Activated naive CD8-positive, alpha-beta T cell treated with anti-CD3 and anti-CD28 coated beads, Interleukin-2, amount 10 ng/mL, durations not matched to agents 7 days and 5 days (primary cell): ENCODE measurements around the gene CD46. TPM values are rescaled to one million over a fixed set of nuclear protein-coding genes. Genes with fewer than 3 reads are reported as not detected.

Source experiments
- ATAC-seq: fragments of 150-1000 bp; cut with Tn5 transposase; one replicate; pipeline ENCODE4 v1.10.0; 2021; ENCODE audit warnings: low read depth, moderate library complexity
- POLR2A ChIA-PET: fragments of 350-600 bp; sonication (Branson Sonifier 250); formaldehyde crosslinking; loops from one replicate; lab custom pipeline; 2021; ENCODE audit warnings: antibody characterized with exemption; lab: Charles Lee
- DNase-seq: peaks from one replicate; pipeline ENCODE4 v3.0.0; 2021
- H3K27ac Mint-ChIP-seq: one replicate; pipeline ENCODE4 v1.8.0; 2022; ENCODE audit warnings: mild to moderate bottlenecking, mixed read lengths
- H3K27me3 Mint-ChIP-seq: one replicate; pipeline ENCODE4 v1.8.0; 2022; ENCODE audit warnings: mild to moderate bottlenecking, moderate library complexity, mixed read lengths
- H3K36me3 Mint-ChIP-seq: one replicate; pipeline ENCODE4 v1.8.0; 2021; ENCODE audit warnings: mild to moderate bottlenecking, mixed read lengths
- H3K4me1 Mint-ChIP-seq: one replicate; pipeline ENCODE4 v1.8.0; 2021; ENCODE audit warnings: mixed read lengths
- H3K4me3 Mint-ChIP-seq: one replicate; pipeline ENCODE4 v1.8.0; 2022; ENCODE audit warnings: mild to moderate bottlenecking, moderate library complexity, mixed read lengths
- H3K9me3 Mint-ChIP-seq: one replicate; pipeline ENCODE4 v1.8.0; 2021; ENCODE audit warnings: mixed read lengths
- total RNA-seq, 2 experiments: library from RNA; stranded (reverse); gene quantifications; one replicate each; pipeline ENCODE4 v1.2.3, GENCODE V29; 2021

Gene CD46
- total RNA-seq, 2 experiments from 2014 or later: 146 to 151 TPM

GRCh38 chr1:207815913-207816291 lies 64.0 kb downstream of the CD46 start:
- Mint-ChIP-seq H3K4me1 (peaks cover 27% of the 10 kb centered on the region), H3K9me3 (no peaks in the 10 kb centered on the region), H3K4me3 (no peak overlapping the region), H3K27ac (peak overlapping the region; percentile 59), H3K27me3 (no peaks in the 10 kb centered on the region), H3K36me3 (peaks cover 23% of the 10 kb centered on the region)
- DNase-seq: no peak
- peak; percentile 23 for ATAC-seq
- POLR2A ChIA-PET: no interaction called here

GRCh38 chr1:207817166-207817565 lies 65.3 kb downstream of the CD46 start:
- no peak for DNase-seq
- H3K27ac Mint-ChIP-seq: no peak overlapping the region
- H3K4me3 Mint-ChIP-seq: no peak overlapping the region
- peaks cover 25% of the 10 kb centered on the region for H3K4me1 Mint-ChIP-seq
- no peaks in the 10 kb centered on the region for H3K9me3 Mint-ChIP-seq
- no peak for ATAC-seq
- POLR2A ChIA-PET: no interaction called here
- H3K36me3 Mint-ChIP-seq: peaks cover 23% of the 10 kb centered on the region
- no peaks in the 10 kb centered on the region for H3K27me3 Mint-ChIP-seq

- Mint-ChIP-seq H3K4me1 (peaks cover 32% of the 10 kb centered on the region), H3K27me3 (no peaks in the 10 kb centered on the region), H3K4me3 (no peak overlapping the region), H3K27ac (peak overlapping the region; percentile 33), H3K9me3 (no peaks in the 10 kb centered on the region), H3K36me3 (peaks cover 23% of the 10 kb centered on the region)
- ATAC-seq (no peak), DNase-seq (no peak)
- POLR2A ChIA-PET: no interaction called here
Measured at GRCh38 chr1:207817778-207818751, 66.2 kb downstream of the CD46 start.

- ATAC-seq (no peak), DNase-seq (no peak)
- Mint-ChIP-seq H3K36me3 (peaks cover 25% of the 10 kb centered on the region), H3K27ac (no peak overlapping the region), H3K9me3 (no peaks in the 10 kb centered on the region), H3K4me1 (peaks cover 38% of the 10 kb centered on the region), H3K4me3 (no peak overlapping the region), H3K27me3 (no peaks in the 10 kb centered on the region)
- POLR2A ChIA-PET: no interaction called here
Measured at GRCh38 chr1:207818971-207819451, 67.2 kb downstream of the CD46 start.

GRCh38 chr1:207820568-207821463 lies 69.0 kb downstream of the CD46 start:
- H3K4me3 Mint-ChIP-seq: no peak overlapping the region
- POLR2A ChIA-PET: no interaction called here
- H3K9me3 Mint-ChIP-seq: no peaks in the 10 kb centered on the region
- ATAC-seq: no peak
- DNase-seq: no peak
- peaks cover 14% of the 10 kb centered on the region for H3K36me3 Mint-ChIP-seq
- no peak overlapping the region for H3K27ac Mint-ChIP-seq
- H3K4me1 Mint-ChIP-seq: peaks cover 44% of the 10 kb centered on the region
- no peaks in the 10 kb centered on the region for H3K27me3 Mint-ChIP-seq

- Mint-ChIP-seq H3K27ac (no peak overlapping the region), H3K4me1 (peaks cover 43% of the 10 kb centered on the region), H3K27me3 (no peaks in the 10 kb centered on the region), H3K4me3 (no peak overlapping the region), H3K36me3 (peaks cover 7% of the 10 kb centered on the region), H3K9me3 (no peaks in the 10 kb centered on the region)
- POLR2A ChIA-PET: interaction anchor here (12.7 kb wide), 1 partner anchor 44 kb away, joined by 153 read pairs; no protein-coding TSS in a partner anchor
- DNase-seq (no peak), ATAC-seq (no peak)
Measured at GRCh38 chr1:207821464-207822045, 69.7 kb downstream of the CD46 start.

- H3K27me3 Mint-ChIP-seq: no peaks in the 10 kb centered on the region
- H3K4me3 Mint-ChIP-seq: peak overlapping the region; percentile 89
- peak overlapping the region; percentile 99 for H3K27ac Mint-ChIP-seq
- H3K4me1 Mint-ChIP-seq: peaks cover 48% of the 10 kb centered on the region
- POLR2A ChIA-PET: interaction anchor here (0.9 to 12.7 kb wide), 4 partner anchors 9 to 43 kb away, joined by 3 to 153 read pairs (median 4); no protein-coding TSS in a partner anchor
- ATAC-seq (no peak), DNase-seq (no peak)
- H3K9me3 Mint-ChIP-seq: no peaks in the 10 kb centered on the region
- peaks cover 7% of the 10 kb centered on the region for H3K36me3 Mint-ChIP-seq
Measured at GRCh38 chr1:207822124-207822601, 70.3 kb downstream of the CD46 start.

- ATAC-seq (peak; percentile 48), DNase-seq (peak; percentile 57)
- Mint-ChIP-seq H3K4me1 (peaks cover 48% of the 10 kb centered on the region), H3K4me3 (peak overlapping the region; percentile 89), H3K9me3 (no peaks in the 10 kb centered on the region), H3K27ac (peak overlapping the region; percentile 99), H3K36me3 (peaks cover 5% of the 10 kb centered on the region), H3K27me3 (no peaks in the 10 kb centered on the region)
- POLR2A ChIA-PET: interaction anchor here (0.9 to 12.7 kb wide), 4 partner anchors 9 to 43 kb away, joined by 3 to 153 read pairs (median 4); no protein-coding TSS in a partner anchor
Measured at GRCh38 chr1:207822602-207823451, 71.0 kb downstream of the CD46 start.

GRCh38 chr1:207823531-207823879 lies 71.7 kb downstream of the CD46 start:
- Mint-ChIP-seq H3K27me3 (no peaks in the 10 kb centered on the region), H3K27ac (peak overlapping the region; percentile 99), H3K9me3 (no peaks in the 10 kb centered on the region), H3K36me3 (peaks cover 3% of the 10 kb centered on the region), H3K4me3 (peak overlapping the region; percentile 89), H3K4me1 (peaks cover 53% of the 10 kb centered on the region)
- POLR2A ChIA-PET: interaction anchor here (0.7 to 12.7 kb wide), 5 partner anchors 42 to 487 kb away, joined by 3 to 153 read pairs (median 4); no protein-coding TSS in a partner anchor
- ATAC-seq (no peak), DNase-seq (no peak)

GRCh38 chr1:207823880-207824566 lies 72.2 kb downstream of the CD46 start:
- peak; percentile 37 for ATAC-seq
- Mint-ChIP-seq H3K4me3 (peak overlapping the region; percentile 89), H3K27ac (peak overlapping the region; percentile 99), H3K9me3 (no peaks in the 10 kb centered on the region), H3K27me3 (no peaks in the 10 kb centered on the region), H3K4me1 (peaks cover 59% of the 10 kb centered on the region), H3K36me3 (peaks cover 3% of the 10 kb centered on the region)
- peak; percentile 63 for DNase-seq
- POLR2A ChIA-PET: interaction anchor here (0.6 to 12.7 kb wide), 8 partner anchors 33 to 538 kb away, joined by 3 to 153 read pairs (median 4); no protein-coding TSS in a partner anchor

GRCh38 chr1:207824691-207825408 lies 73.0 kb downstream of the CD46 start:
- DNase-seq (no peak), ATAC-seq (no peak)
- Mint-ChIP-seq H3K27ac (peak overlapping the region; percentile 99), H3K27me3 (no peaks in the 10 kb centered on the region), H3K9me3 (no peaks in the 10 kb centered on the region), H3K4me1 (peaks cover 63% of the 10 kb centered on the region), H3K4me3 (peak overlapping the region; percentile 89), H3K36me3 (peaks cover 3% of the 10 kb centered on the region)
- POLR2A ChIA-PET: interaction anchor here (0.6 to 12.7 kb wide), 11 partner anchors 12 to 539 kb away, joined by 3 to 153 read pairs (median 5); no protein-coding TSS in a partner anchor
